Stimulated activated CD8-positive, alpha-beta memory T cell treated with anti-CD3 and anti-CD28 coated beads, Interleukin-12 subunit alpha, Interleukin-12 subunit beta, amount 100 ng/mL, for 4 hours (primary cell): ENCODE data around the gene FUZ.

Experiments used
- DNase-seq: peaks from one replicate; pipeline ENCODE4 v3.0.0-alpha.2; 2020; ENCODE audit warnings: low read depth

The FUZ gene

GRCh38 chr19:49805822-49806619 is 7.1 kb downstream of the FUZ start:
- no peak for DNase-seq

GRCh38 chr19:49803529-49803856 is 9.6 kb downstream of the FUZ start:
- DNase-seq = no peak

GRCh38 chr19:49802836-49803528 is 10.1 kb downstream of the FUZ start:
- no peak for DNase-seq

- DNase-seq = no peak
Observed at GRCh38 chr19:49801966-49802661, 11.0 kb downstream of the FUZ start.

GRCh38 chr19:49801401-49801888 is 11.6 kb downstream of the FUZ start:
- no peak for DNase-seq

GRCh38 chr19:49800771-49801170 is 12.3 kb downstream of the FUZ start:
- DNase-seq = no peak

- DNase-seq = no peak
Observed at GRCh38 chr19:49799798-49800376, 13.2 kb downstream of the FUZ start.

GRCh38 chr19:49799271-49799797 is 13.8 kb downstream of the FUZ start:
- no peak for DNase-seq

GRCh38 chr19:49798574-49798973 is 14.5 kb downstream of the FUZ start:
- DNase-seq = no peak

GRCh38 chr19:49795615-49796014 is 17.5 kb downstream of the FUZ start:
- DNase-seq = no peak

- no peak for DNase-seq
Observed at GRCh38 chr19:49793561-49793840, 19.6 kb downstream of the FUZ start.

- no peak for DNase-seq
Observed at GRCh38 chr19:49792829-49793560, 20.1 kb downstream of the FUZ start.

GRCh38 chr19:49791776-49792445 is 21.2 kb downstream of the FUZ start:
- no peak for DNase-seq

- DNase-seq = no peak
Observed at GRCh38 chr19:49790866-49791265, 22.2 kb downstream of the FUZ start.

- no peak for DNase-seq
Observed at GRCh38 chr19:49788857-49789256, 24.2 kb downstream of the FUZ start.

GRCh38 chr19:49787746-49788145 is 25.3 kb downstream of the FUZ start:
- no peak for DNase-seq

- no peak for DNase-seq
Observed at GRCh38 chr19:49786376-49786820, 26.7 kb downstream of the FUZ start.

- no peak for DNase-seq
Observed at GRCh38 chr19:49782515-49782914, 30.6 kb downstream of the FUZ start.

- no peak for DNase-seq
Observed at GRCh38 chr19:49781394-49781793, 31.7 kb downstream of the FUZ start.

GRCh38 chr19:49780861-49781260 is 32.2 kb downstream of the FUZ start:
- no peak for DNase-seq
